COLO668 (cell line): ENCODE data around the gene RASAL1.
A peak's percentile ranks its signal among the peaks of the same experiment; 100 is the strongest.

Experiments used
- DNase-seq: peaks from one replicate; lab custom pipeline; 2025; ENCODE audit not compliant: unreplicated experiment; lab: John Stamatoyannopoulos, UW

RASAL1 gene, protein sequence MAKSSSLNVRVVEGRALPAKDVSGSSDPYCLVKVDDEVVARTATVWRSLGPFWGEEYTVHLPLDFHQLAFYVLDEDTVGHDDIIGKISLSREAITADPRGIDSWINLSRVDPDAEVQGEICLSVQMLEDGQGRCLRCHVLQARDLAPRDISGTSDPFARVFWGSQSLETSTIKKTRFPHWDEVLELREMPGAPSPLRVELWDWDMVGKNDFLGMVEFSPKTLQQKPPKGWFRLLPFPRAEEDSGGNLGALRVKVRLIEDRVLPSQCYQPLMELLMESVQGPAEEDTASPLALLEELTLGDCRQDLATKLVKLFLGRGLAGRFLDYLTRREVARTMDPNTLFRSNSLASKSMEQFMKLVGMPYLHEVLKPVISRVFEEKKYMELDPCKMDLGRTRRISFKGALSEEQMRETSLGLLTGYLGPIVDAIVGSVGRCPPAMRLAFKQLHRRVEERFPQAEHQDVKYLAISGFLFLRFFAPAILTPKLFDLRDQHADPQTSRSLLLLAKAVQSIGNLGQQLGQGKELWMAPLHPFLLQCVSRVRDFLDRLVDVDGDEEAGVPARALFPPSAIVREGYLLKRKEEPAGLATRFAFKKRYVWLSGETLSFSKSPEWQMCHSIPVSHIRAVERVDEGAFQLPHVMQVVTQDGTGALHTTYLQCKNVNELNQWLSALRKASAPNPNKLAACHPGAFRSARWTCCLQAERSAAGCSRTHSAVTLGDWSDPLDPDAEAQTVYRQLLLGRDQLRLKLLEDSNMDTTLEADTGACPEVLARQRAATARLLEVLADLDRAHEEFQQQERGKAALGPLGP

DNA sequence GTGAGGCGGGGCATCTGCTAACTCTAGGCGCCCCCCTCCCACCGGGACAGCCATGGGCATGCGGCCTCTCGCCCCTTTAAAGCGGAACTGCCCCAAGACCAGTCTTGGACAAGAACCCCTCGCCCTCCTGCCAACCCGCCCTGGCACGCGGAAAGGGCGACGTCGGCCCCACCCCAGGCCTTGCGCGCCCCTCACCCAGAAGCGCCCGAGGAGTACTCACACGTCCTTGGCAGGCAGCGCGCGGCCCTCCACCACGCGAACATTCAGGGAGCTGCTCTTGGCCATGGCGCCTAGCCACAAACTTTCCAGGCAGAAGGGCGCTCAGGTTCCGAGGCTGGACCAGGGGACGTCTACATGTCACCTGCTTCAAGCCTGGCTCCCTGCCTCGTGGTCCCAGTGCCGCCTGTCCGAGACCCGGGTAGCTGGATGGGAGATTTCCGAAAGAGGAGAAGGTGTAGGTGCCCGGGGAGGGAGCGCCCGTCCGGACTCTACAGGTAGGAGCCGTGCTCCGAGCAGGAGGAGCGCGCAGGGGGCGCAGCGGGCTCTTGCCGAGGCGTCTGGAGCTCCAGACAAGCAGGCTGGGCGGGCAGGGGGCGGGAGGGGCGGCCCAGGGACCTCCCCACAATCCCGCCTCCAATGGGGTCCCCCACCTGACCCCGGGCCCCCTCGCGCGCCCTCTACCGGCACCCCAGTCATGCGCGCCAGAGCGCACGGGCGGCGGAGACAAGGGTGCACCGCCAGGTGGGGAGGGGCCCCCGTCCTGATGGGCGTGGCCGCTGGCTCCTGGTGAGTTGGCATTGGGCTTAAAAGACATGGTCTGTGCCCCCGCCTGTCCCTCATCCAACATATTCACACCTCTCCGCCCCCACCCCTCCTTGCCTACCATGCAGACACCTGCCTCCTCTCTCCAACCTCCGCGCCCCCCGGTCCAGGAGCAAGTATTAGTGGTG lies at the start of gene RASAL1:
RASAL1 (minus strand) TSS at position 584 of the 950 bp plus-strand sequence; CDS start at position 285, 299 bp downstream.
- peak; percentile 95 for DNase-seq

DNA sequence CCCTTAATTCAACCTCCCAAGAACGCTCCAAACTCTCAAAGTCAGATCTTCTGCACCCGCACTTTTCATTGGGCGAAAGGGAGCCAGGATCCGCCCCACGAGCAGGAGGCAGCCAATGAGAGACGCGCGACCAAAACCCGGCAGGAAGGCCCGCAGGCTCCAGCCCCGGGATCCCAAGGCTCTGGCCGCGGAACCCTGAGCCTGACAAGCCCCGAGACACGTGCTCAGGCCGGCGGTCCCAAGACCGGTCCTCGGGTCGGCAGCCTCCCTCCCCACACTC lies 49.3 kb upstream of the RASAL1 start:
- DNase-seq, result peak; percentile 90

DNA sequence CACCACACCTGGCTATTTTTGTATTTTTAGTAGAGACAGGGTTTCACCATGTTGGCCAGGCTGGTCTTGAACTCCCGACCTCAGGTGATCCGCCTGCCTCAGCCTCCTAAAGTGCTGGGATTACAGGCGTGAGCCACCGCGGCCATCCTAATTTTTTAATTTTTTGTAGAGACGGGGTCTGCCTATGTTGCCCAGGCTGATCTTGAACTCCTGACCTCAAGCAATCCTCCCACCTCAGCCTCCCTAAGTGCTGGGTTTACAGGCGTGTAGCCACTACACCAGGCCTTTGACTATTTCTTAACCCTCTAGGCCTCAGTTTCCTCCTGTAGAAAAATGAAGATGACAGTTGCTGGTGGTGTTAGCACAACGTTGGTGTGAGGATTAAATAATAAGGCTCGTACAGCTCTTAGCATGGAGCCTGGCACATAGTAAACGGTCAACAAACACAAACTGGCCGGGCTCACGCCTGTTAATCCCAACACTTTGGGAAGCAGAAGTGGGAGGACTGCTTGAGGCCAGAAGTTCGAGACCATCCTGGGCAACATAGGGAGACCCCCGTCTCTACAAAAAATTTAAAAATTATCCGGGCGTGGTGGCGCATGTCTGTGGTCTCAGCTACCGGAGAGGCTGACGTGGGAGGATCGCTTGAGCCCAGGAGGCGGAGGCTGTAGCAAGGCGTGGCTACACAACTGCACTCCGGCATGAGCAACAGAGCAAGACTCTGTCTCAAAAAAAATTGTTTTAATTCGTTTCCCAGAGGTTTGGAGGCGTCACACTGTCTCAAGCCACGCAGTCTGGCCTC lies 48.7 kb upstream of the RASAL1 start:
- peak; percentile 67 for DNase-seq

DNA sequence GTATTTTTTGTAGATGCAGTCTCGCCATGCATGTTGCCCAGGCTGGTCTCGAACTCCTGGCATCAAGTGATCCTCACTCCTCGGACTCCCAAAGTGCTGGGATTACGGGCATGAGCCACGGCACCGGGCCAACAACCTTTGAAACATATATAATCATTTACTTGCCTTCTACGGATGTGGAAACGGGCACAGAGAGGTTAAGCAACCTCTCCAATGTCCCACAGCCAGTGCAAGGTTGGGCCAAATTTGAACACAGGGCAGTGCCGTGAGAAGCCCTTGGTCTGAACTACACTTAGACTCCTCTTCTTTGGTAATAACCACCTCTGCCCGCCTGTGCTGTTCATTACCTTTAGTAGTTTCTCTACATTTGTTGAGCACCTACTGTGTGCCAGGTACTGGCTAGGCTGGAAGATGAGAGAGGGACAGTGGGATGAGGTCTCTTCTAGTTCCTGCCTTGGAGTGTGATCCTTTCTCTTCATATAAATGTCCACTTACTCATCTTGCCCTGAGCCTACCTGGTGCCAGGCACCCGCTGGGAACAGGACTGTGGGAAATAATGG lies 47.5 kb upstream of the RASAL1 start:
- no peak for DNase-seq

DNA sequence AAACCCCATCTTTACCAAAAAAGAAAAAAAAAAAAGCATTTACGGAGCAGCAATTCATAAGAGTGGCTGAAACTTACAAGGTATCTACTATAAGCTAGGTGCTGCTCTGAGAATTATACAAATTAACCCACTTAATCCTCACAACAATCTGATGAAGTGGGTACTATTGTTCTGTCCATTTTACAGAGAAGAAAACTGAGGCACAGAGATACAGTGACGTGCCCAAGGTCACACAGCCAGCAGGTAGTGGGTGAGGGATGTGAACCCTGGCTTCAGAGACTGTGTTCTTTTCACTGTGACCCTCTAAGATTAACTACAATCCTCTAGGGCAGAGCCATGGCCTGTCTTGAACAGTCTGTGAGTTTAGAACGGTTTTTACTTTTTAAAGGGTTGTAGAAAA lies 46.4 kb upstream of the RASAL1 start:
- DNase-seq, result no peak

DNA sequence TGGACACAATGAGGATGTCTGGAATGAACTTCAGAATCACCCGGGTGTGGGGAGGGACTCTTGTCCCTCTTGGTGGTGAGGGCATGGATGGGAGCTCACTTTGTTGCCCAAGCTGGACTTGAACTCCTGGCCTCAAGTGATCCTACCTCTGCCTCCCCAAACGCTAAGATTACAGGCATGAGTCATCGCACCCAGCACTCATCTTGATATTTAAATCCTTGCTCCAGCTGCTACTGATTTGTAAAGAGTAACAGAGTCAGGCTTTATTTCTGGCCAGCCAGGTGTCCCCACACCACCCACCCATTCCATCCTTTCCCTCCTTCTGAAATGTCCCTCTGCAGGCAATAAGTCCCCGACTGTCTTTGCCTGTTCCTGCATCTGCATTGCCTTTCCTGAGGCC lies 44.8 kb upstream of the RASAL1 start:
- DNase-seq, result no peak

DNA sequence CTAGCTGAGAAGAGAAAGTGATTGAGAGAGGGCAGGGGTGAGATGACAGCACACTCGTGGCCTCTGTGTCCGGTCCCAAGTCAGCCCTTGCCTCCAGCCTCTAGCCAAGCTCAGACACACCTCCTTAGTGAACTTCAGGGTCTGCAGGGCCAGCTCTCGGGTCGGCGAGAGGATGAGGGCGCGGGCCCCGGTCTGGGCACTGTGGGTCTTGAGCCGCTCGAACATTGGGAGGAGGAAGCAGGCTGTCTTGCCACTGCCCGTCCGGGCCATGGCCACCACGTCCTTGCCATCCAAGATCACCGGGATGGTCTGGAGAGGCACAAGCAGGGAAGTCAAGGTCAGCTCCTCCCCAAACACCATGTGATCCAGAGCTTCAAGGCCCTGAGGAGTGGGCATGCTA lies 43.5 kb upstream of the RASAL1 start:
- DNase-seq, result no peak

DNA sequence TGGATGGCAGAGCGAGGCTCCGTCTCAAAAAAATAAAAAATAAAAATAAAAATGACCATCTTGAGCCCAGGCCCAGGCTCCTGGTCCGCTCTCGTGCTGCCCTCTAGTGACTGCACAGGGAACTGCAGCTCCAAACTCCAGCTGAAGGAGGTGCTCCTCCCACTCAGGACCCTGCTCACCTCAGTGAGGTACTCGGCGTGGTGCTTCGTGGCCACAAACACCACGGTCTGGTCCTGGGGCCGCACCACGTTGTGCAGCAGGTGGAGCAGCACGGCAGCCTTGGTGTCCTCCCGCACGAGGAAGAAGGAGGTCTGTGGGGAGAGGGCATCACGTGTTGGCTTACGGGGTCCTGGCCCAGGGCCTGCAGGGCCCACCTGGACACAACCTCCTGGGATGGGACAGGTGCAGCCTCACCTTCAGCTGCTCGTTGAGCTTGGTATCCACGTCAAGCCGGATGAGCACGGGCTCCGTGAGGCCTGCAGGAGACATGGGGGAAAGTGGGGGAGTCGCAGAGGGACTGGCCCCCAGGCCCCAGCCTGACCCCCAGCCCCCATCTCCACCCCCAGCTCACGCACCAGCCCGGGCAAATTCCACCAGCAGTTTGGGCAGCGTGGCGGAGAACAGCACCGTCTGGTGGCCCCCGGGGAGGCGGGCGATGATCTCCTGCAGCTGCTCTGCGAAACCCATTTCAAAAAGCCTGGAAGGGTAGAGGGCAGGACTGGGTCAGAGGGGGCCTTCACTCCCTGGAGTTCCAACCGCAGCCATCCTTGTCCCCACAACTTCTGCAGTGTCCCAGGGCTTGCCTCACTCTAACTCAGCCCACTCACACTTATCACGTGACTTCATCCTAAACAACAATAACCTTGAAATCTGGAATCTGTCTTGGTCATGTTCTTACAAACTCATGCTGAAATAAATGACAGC lies 39.2 kb upstream of the RASAL1 start:
- peak; percentile 69 for DNase-seq

DNA sequence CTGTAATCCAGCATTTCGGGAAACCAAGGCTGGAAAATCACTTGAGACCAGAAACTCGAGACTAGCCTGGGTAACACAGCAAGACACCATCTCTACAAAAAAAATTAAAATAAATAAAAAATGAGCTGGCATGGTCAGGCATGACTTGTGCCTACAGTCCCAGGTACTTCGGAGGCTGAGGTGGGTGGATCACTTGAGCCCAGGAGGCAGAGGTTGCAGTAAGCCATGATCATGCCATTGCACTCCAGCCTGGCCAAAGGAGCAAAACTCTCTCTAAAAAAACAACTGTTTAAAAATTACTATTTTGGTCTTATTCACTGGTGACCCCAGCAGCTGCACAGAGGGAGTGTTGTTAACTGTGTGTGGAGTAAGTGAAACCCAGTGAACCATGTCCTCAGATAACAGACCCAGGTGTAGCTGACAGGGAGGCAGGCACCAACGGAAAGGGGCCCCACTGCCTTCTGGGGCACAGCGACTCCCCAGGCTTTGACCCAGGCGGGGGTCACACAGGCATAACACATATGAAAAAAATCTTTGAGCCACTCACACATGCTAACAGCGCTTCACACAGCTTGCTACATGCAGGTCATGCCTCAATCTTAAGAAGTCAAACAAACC lies 37.6 kb upstream of the RASAL1 start:
- no peak for DNase-seq

DNA sequence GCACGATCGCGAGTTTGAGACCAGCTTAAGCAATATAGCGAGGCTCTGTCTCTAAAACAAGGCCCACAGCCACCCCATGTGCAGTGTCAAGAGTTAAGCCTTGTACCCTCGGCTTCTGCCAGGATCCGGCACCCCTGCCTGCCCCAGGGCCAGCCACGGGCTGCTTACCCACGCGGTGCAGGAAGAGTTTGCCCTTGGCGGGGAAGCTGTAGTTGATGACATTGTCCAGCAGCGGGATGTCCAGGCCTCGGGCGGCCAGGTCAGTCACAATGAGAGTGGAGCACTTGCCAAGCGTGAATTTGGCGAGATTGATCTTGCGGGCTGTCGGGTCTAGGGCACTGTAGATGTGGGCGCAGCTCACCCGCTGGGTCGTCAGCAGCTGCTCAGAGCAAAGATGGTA lies 36.6 kb upstream of the RASAL1 start:
- DNase-seq, result no peak

DNA sequence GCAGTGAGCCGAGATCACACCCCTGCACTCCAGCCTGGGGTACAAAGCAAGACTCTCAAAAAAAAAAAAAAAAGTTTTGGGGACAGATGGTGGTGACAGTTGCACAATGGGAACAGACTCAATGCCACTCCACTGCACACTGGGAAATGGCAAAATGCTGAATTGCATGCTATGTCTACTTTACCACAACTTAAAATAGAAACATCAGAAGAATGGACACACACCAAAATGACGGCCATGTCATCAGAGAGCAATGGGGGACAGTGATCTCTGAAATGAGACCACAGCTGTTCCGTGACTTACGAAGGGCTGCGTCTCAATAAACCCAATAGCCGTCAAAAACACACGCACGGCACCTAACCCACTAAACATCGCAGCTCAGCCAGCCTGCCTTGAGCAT lies 36.0 kb upstream of the RASAL1 start:
- DNase-seq, result no peak

DNA sequence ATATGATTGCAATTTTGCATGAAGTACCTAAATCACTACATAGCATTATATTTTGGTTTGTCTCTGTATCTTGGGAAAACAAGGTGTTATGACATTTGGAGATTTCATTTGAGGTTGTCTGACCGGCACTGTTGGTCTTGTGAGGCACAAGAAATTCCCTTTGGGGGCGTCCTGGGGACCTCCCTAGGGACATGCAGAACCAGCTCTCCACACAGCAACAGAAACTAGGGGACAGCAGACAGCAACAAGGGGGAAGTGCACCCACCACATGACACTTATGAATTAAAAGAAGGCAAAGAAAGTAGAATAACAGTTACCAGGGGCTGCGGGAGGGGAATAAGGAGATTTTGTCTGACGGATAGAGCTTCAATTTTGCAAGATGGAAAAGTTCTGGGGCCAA lies 35.4 kb upstream of the RASAL1 start:
- DNase-seq, result no peak

DNA sequence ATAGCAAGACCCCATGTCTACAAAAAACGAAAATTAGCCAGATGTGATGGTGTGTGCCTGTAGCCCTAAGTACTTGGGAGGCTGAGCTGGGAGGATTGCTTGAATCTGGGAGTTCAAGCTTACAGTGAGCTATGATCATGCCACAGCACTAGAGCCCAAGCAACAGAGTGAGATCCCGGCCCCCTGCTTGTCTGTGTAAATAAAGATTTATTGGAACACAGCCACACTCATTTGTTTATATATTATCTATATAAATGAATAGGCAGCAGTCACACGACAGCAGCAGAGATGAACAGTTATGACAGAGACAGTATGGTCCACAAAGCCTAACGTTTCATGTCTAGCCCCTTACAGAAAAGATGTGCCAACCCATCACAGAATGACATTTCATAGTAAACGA lies 34.9 kb upstream of the RASAL1 start:
- no peak for DNase-seq

DNA sequence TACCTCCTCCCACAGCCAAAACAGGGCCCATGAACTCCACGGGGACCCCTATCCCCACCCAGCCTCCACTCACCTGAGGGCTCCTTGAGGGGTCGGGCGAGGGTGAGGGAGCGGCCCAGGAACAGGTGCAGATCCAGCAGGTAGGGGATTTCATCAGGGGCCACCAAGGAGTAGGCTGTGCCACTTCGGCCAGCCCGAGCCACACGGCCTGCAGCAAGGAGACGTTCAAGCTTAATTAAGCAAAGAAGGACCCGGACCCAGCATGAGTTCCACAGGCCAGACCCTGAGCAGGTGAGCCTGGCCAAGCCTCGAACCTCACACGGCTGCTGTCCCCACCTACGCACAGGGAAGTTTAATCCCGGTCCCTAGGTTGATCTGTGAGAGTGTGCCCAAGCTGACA lies 34.1 kb upstream of the RASAL1 start:
- DNase-seq, result no peak

DNA sequence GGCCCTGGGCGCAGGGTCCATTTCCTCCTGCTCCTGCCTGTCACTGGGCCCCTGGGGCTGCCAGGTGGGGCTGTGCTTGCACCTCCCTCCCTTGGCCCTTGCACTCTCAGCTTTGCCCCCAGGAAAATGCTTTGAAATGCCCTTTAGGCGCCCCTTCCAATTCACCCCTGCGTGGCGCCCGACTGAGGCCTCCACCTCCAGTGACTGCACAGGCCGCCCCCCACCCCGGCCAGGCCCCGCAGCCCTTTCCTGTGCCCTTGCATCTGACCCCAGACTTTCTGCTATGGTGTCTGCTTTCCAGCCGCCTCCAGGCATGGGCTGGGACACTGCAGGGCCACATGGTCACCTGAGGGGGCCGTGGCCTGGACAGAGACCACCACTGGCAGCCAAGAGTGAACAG lies 32.3 kb upstream of the RASAL1 start:
- no peak for DNase-seq

DNA sequence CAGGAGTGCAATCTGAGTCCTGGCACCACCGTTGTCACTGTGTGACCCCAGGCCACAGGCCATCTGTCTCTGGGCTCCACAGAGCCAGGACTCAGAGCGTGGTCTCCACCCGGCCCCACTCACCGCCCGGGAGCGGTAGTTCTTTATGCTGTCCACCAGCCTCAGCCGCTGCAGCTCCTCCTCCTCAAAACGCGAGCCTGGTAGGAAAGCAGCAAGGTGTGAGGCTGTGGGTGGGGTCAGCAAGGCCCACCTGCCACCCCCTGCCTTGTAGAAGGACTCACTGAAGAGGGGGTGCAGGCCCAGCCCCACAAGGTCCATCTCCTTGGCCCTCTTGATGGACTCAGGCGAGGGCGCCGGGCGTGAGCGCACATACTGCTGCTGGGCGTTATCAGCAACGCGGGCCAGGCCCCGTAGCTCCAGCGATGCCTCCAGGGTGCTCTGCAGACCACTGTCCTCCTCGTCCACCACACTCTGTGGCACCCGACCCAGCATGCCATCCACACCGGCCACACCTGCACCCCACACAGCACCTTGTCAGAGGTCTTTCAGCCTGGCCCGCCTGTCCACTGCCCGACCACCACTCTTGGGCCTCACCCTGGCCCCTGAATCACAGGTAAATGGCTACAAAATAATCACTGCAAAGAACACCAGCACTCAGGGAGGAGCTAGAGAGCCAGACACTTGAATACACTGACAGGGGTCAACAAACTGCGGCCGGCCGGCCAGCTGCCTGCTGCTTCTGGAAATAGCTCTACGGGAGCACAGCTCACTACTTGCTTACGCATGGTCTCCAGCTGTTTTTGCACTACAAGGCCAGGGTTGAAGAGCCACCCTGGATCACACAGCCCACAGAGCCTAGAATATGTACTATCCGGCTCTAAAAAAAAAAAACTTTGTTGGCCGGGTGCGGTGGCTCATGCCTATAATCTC lies 30.2 kb upstream of the RASAL1 start:
- no peak for DNase-seq

DNA sequence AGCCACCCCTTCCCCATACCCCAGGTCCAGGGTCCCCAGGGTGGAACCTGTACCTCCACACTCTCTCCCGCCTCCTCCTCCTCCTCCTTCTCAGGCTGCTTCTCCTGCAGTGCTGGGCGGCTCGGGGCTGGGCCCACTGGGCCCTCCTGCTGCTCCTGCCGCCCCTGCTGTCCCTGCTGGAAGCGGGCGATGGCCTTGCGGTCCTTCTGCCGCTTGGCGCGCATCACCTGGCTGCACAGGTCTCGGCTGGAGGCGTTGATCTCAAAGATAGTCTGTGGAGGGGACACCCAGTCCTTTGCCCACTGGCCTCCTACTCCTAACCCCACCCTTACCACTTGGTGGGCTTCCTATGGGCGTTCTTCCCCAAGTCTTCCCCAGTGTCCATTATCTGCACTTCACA lies 28.5 kb upstream of the RASAL1 start:
- DNase-seq, result no peak

DNA sequence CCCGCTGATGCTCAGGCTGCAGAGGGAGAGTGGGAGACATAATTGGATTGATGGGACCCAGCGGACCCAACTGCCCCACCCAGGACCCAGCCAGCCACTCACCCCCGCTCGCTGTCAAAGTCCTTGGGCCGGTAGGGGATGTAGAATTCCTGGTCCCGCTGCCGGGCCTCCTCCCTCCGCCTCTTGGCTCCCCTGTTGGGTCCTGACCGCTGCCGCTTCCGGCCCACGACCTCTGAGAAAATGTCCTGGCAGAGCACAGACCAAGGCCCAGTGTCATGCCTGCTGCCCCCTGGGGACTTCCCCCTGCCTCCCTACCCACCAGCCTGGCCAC lies 27.4 kb upstream of the RASAL1 start:
- DNase-seq, result no peak
